Stimulated activated naive CD8-positive, alpha-beta T cell treated with anti-CD3 and anti-CD28 coated beads, Interleukin-15, Interleukin-2, amounts not matched to agents 100 U/mL and 50 U/mL, for 24 hours (primary cell): Measurements from ENCODE around the gene ANKRD37.
"Not testable (repeated sequence)": the region's sequence is repeated elsewhere in the genome, so short reads cannot be mapped to it uniquely, and the experiment has no call there.

ENCODE experiments used
- ATAC-seq: fragments of 150-1000 bp; cut with Tn5 transposase; one replicate; pipeline ENCODE4 v1.10.0; 2021
- DNase-seq: peaks from one replicate; pipeline ENCODE4 v3.0.0; 2021

Gene ANKRD37, protein sequence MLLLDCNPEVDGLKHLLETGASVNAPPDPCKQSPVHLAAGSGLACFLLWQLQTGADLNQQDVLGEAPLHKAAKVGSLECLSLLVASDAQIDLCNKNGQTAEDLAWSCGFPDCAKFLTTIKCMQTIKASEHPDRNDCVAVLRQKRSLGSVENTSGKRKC

GRCh38 chr4:185396724-185397385, at the start of gene ANKRD37:
Gene ANKRD37 (plus strand): TSS chr4:185396841. CDS start chr4:185396924, 83 bp downstream.
- ATAC-seq (no peak), DNase-seq (no peak)

- DNase-seq (no peak), ATAC-seq (no peak)
Observed at GRCh38 chr4:185346975-185347601, 49.6 kb upstream of the ANKRD37 start.

DNA sequence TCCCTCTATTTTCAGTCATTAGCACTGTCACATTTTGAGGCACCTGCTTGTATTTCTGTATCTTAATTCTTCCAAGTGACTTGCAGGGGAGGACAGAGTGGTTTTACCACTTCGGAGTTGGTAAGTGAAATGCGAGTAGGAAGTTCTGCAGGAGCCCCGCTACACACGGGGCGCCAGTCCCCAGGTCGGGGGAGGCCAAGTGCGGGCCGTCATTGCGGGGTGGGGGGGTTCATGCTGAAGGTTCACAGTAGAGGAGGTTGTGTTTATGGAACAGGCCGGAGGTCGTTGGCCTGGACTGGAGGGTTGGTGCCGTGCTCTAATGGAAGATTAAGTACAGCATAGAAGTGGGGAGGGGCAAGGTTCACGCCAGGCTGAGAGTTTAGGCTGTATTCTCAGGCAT, 45.0 kb upstream of the ANKRD37 start:
- no peak for ATAC-seq

DNA sequence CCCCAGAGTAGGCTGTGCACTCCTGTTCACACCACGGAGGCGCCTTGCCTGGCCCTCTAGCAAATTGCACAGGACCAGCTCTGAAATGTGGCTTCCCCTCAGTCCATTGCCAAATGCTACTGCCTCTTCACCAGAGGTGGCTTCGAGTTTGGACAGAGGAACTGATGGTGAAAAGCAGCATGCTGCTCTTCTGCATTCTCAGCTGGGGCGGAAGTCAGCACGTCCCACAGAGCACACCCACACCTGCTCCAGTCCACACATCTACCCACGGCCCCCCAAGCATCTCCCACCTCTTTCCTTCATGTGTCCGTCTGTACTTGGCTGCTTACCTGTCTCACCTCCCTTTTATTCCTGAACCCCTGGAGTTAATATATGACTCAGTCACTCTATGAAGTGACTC, 44.4 kb upstream of the ANKRD37 start:
- no peak for DNase-seq
- no peak for ATAC-seq

More for the DNA sequence above, 45.0 kb upstream of the ANKRD37 start:
- DNase-seq: no peak

DNA sequence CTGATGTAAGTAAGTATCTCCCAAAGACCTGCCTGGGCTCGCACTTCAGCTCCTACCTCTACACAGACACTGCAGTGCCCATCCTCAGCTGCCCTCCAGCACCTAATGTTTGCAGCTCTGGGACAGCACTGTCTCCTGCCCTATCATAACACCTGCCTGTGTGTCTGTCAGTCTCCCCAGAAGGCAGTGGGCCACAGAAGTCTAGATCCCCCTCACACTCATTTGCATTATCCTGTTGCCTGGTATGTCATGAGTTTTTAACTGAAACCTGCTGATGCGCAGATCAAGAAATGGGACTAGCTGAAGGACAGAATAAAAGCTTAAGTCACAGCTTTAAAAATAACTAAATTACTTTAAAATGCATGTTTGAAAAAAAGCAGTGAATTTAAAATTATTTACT, 43.9 kb upstream of the ANKRD37 start:
- ATAC-seq (no peak), DNase-seq (no peak)

GRCh38 chr4:185357211-185357610, 39.4 kb upstream of the ANKRD37 start:
- DNase-seq (no peak), ATAC-seq (peak; percentile 36)

DNA sequence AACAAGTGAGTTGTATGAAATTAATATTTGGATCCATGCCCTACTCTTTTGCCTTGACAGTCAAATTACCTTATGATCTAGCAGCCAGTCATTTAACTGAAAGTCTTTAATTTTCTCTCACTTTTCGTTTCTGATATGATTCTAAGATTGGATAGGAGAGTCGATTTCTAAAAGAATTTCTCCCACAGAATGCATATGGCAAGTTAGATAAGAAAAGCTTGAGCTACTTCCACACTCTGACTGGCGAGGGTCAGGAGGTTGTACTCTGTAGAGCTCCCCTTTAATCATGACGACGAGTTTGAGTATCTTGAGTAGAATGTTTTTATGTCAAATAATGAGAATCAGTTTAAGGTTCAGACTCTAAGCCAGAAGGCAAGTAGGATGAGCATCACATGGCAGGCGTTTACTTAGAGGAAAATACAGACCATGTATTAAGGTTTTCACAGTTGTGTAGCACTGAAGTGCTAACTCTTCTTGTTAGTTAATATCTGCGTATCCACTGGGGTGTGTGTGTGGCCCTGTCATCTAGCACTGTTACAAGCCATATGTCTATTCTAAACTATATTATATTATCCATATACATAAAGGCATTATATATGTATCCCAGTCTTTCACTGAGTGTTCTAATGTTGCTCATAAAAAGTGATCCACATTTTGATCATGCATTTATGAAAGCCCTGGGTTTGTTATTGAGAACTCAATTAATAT, 38.8 kb upstream of the ANKRD37 start:
- DNase-seq: no peak
- ATAC-seq: no peak

DNA sequence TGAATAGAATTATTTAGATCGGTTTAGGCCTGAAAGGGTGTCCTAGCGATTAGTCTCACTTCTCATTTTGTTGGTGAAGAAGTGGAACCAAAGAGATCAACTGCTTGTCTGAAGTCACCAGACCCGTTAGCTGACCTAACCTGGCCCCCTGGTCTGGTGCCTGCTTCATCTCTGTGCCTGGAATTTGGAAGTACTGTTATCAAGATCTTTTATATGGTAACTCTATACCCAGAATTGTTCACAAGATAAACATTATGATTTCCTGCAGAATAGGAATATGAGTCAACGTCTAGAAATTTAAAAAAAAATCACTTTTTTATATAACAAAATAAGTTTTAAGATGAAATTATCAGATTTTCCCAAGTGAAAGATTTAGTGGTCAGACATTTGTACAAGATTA, 38.1 kb upstream of the ANKRD37 start:
- DNase-seq (no peak), ATAC-seq (no peak)

- no peak for ATAC-seq
- DNase-seq: no peak
Observed at GRCh38 chr4:185358959-185359358, 37.7 kb upstream of the ANKRD37 start.

DNA sequence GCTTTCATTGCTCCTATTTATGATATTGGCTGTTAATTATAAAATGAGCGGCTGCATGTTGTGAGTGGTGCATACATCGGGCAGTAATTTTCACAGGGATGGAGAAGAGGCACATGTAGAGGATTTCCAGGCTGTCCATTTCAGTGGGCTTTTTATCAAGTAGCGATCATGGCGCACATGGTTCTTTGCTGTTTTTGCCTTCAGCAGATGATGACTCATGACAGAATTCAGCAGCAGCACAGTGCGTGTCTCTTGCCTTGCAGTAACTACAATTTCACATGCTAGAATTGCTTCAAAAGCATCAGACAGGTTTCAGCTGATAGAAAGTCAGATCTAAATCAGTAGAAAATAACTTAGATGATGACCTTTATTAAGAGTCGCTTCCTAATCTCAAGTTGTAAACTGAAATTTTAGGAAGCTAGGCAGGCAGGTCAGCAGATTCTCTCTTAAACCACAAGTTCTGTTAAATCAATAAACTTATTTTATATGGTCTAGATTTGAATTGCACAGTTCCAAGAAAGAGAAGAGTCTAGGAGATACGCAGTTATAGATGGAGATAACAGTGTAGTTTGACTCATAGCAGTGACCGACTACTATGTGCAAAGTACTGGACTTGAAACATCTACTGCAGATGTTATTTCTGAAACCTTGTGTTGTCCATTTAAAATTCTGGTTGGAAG, 36.7 kb upstream of the ANKRD37 start:
- ATAC-seq (no peak), DNase-seq (no peak)

DNA sequence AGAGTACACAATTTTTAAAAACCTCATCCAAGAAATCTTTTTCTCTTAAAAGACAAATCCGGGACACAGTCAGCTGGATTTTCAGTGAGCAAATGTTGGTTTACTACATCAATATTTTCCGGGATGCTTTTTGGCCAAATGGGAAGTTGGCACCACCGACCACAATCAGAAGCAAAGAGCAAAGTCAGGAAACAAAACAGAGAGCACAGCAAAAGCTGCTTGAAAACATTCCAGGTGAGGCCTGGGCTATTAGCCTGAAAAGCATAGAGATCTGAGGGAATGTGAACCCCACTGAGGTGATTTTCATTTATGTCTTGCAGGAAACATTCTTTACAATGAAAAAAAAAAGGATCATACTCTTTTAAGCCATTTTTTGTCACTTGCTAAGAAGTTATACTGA, 34.8 kb upstream of the ANKRD37 start:
- ATAC-seq (no peak), DNase-seq (no peak)

GRCh38 chr4:185362570-185362969, 34.1 kb upstream of the ANKRD37 start:
- not testable (repeated sequence) for ATAC-seq, DNase-seq

GRCh38 chr4:185363251-185363650, 33.4 kb upstream of the ANKRD37 start:
- no peak for DNase-seq
- ATAC-seq: no peak

GRCh38 chr4:185364886-185365285, 31.8 kb upstream of the ANKRD37 start:
- DNase-seq (no peak), ATAC-seq (no peak)

DNA sequence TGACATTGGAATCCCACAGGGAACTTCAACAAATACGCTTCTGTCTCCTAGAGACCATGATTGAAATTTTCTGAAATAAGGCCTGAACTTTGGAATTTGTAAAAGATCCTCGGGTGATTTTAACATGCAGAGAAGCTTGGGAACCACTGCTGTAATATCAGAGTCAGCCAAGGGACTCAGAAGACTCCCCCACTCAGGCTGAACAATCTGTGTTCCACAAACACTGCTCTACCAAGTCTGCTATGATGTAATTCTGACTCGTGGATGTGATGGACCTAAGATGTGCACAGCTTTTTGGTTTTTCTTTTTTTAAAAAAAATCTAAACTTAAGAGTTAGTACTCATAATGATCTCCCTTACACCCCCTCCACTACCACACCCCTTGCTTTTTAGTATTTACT, 26.9 kb upstream of the ANKRD37 start:
- DNase-seq: no peak
- ATAC-seq: no peak

DNA sequence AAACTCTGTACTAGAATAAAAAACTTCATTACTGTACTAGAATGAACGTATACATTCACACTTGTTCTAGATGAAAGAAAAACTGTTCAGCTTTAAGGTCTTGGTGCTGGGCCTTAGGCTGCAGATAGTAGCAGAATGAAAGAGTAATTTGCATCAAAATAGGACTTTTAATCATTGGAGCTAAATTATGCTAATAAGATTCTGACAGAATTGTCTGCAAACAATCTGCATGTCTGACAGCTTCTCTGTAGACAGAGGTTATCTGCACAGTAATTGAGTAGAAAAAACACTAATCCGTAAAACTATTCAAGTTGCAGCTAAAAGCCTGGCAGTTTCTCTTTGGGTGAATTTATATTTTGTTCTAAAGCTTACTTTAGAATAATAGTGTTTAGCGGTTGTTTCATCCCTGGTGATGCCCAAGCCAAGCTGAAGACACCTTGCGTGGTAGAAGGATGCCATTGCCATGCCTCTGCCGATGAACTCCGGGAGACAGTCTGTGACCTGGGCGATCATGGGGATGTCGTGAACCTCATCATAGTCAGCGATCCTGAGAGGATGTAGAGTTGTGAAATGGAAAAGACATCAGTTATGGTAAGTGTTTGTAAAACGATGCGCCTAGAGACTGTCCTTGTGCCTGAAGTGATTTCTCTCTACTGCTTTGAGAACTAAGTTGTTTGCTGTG, 26.2 kb upstream of the ANKRD37 start:
- ATAC-seq (no peak), DNase-seq (no peak)

GRCh38 chr4:185371702-185372101, 24.9 kb upstream of the ANKRD37 start:
- no peak for ATAC-seq
- no peak for DNase-seq

DNA sequence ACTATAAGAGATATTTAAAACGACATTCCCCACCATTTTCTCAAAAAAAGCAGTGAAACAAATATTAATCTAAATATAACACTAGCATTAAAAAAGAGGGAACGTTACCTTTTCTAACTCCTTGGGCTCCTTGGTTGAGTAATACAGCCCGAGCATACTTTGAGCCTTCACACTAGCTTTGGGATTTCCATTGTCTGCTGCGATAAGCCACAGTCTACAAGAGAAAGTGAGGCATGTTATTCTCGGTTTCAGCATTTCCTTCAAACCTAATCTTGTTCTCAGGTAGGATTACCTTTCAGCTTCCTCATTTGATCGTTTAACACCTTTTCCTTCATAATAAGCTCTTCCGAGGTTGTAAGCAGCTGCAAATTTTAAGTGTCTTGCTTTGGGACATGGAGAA, 22.6 kb upstream of the ANKRD37 start:
- no peak for DNase-seq
- ATAC-seq: no peak

GRCh38 chr4:185374573-185374972, 22.1 kb upstream of the ANKRD37 start:
- no peak for ATAC-seq

DNA sequence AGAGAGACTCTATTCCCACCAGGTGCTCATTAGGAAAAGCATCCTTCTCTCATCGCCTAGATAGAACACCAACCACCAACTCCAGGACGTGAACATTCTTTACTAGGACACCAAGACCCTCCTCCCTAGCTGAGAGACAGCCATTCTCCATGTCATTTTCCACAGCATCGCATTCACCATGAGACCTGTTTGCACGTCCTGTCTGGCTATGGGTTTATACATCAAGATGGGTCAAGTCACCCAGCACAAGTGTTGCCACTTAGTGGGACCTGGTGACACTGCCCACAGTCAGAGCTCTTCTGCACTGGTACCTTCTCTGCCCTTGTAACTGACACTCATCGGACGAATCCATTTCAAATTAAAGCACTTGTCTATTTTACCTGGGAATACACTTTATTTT, 18.4 kb upstream of the ANKRD37 start:
- DNase-seq: no peak
- ATAC-seq: no peak

More at GRCh38 chr4:185374573-185374972, 22.1 kb upstream of the ANKRD37 start:
- no peak for DNase-seq

DNA sequence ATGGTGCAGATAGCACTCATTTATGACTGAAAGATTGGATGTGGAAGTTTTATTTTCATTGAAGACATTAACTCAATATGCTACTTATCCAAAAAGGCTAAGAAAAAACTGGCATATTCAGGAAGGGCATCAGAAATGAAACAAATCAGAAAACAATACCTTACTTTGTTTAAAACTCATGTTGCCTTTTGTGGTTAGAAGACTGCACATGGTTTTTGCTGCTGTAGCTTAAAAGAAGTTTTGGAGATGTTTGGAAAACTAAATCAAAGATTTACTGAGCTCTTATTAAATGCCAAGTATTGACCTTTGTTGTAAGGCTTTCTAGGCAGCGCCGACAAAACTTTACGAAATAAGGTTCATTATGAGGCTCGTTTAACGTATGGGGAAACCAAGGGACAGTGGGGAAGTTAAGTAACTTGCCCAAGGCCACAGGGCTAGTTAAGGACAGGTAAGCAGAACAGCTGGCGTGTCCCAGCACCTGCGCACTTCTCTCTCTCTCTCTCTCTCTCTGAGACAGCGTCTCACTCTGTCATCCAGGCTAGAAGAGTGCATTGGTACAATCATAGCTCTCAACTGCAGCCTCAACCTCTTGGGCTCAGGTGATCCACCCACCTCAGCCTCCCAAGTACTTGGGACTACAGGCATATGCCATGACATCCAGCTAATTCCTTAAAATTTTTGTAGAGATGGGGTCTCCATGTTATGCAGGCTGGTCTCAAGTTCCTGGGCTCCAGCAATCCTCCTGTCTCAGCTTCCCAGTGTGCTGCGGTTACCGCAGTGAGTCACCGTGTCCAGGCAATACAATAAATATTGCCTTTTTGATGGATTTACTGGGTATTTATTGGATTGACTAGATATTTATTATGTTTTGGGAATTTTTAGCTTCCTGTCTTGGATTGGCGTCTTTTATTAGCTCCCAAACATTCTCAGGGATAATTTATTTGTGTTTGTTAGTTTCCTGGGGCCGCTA, 17.0 kb upstream of the ANKRD37 start:
- no peak for ATAC-seq
- no peak for DNase-seq
